K562 (cell line): Measurements from ENCODE around the gene BCAS3. TPM values are rescaled to one million over a fixed set of nuclear protein-coding genes. Genes with fewer than 3 reads are reported as not detected.

Source experiments
- ATAC-seq: fragments of 200-7000 bp; cut with Tn5 transposase; 3 replicates; pipeline ENCODE4 v1.9.1; 2020; ENCODE audit warnings: moderate library complexity
- BruUV-seq: library from RNA; stranded (reverse); fragments of 400-500 nt; replicated peaks from 2 replicates; lab custom pipeline; 2021; lab: Mats Ljungman, UMichigan
- CTCF ChIA-PET: fragments of 300-600 bp; formaldehyde crosslinking; extraction: SDS; loops from one replicate; lab custom pipeline; 2021; ENCODE audit warnings: low intra/inter-chr PET ratio; lab: Yijun Ruan, JAX
- POLR2A ChIA-PET: fragments of 300-600, 350-650 bp; sonication (Branson Sonifier 250); formaldehyde crosslinking; extraction: SDS; loops from one replicate; lab custom pipeline; 2021; ENCODE audit warnings: antibody characterized with exemption, inconsistent platforms; lab: Yijun Ruan, JAX
- DNase-seq, 4 experiments: peaks; one replicate each; pipeline versions ENCODE4 v3.0.0 to v3.0.0-alpha.2; 2011 to 2018; ENCODE audit warnings: low spot score in 3 of 4, mixed read lengths in 3 of 4; ENCODE audit errors: extremely low read depth in 1 of 4
- FAIRE-seq: peaks from 2 replicates; lab custom pipeline; 2011; peaks lifted over from hg19 to GRCh38; lab: Jason Lieb, UNC
- H2AFZ ChIP-seq: 2 replicates; pipeline ENCODE4 v1.6.0; 2011; ENCODE audit warnings: low read depth, low read length, control low read depth, inconsistent platforms
- H3K27ac ChIP-seq: fragments of 200-600 bp; 3 replicates; pipeline ENCODE4 v1.8.0; 2011; ENCODE audit warnings: low read depth, mild to moderate bottlenecking, control low read depth, inconsistent platforms, low read length, moderate library complexity, mixed read lengths; ENCODE audit errors: extremely low read depth
- H3K27me3 ChIP-seq, 2 experiments: fragments of 300-600 bp in 1 of 2; 2 replicates in 1 of 2; 3 replicates in 1 of 2; pipeline versions ENCODE4 v1.6.0 to v1.8.0; 2011; ENCODE audit warnings: inconsistent platforms in 2 of 2, low read length in 2 of 2, mild to moderate bottlenecking in 1 of 2, mixed read lengths in 1 of 2, moderate library complexity in 1 of 2; ENCODE audit not compliant: control insufficient read depth in 2 of 2, insufficient read depth in 2 of 2
- H3K36me3 ChIP-seq: fragments of 300-600 bp; 3 replicates; pipeline ENCODE4 v1.8.0; 2011; ENCODE audit warnings: mild to moderate bottlenecking, low read length, inconsistent platforms; ENCODE audit not compliant: control insufficient read depth, insufficient read depth
- H3K4me1 ChIP-seq, 2 experiments: fragments of 200-600 bp in 1 of 2; replicated peaks in 1 of 2; 2 replicates in 1 of 2; 3 replicates in 1 of 2; pipeline versions ENCODE4 v1.5.1 to v1.8.0; 2011; ENCODE audit warnings: inconsistent platforms in 2 of 2, low read length in 2 of 2, mild to moderate bottlenecking in 1 of 2, mixed read lengths in 1 of 2, moderate library complexity in 1 of 2; ENCODE audit not compliant: control insufficient read depth in 2 of 2, insufficient read depth in 2 of 2
- H3K4me2 ChIP-seq: 2 replicates; pipeline ENCODE4 v1.6.1; 2011; ENCODE audit warnings: low read length, control low read depth, inconsistent platforms, mixed read lengths; ENCODE audit not compliant: insufficient read depth
- H3K4me3 ChIP-seq: fragments of 200-600 bp; sonication (generic), shearing (Covaris generic); 2 replicates; pipeline ENCODE4 v1.5.1; 2016; ENCODE audit warnings: control low read depth, inconsistent platforms
- H3K79me2 ChIP-seq: fragments of 200-600 bp; 3 replicates; pipeline ENCODE4 v1.8.0; 2011; ENCODE audit warnings: low read length, inconsistent platforms; ENCODE audit not compliant: control insufficient read depth, insufficient read depth
- H3K9ac ChIP-seq, 2 experiments: 2 replicates each; pipeline versions ENCODE4 v1.6.0 to v1.6.1; 2011; ENCODE audit warnings: low read depth in 2 of 2, low read length in 2 of 2, control low read depth in 1 of 2, inconsistent platforms in 1 of 2, mild to moderate bottlenecking in 1 of 2, mixed read lengths in 1 of 2; ENCODE audit not compliant: insufficient read depth in 1 of 2
- H3K9me1 ChIP-seq: one replicate; pipeline ENCODE4 v1.6.0; 2011; ENCODE audit warnings: inconsistent platforms, mild to moderate bottlenecking, low read length, moderate library complexity; ENCODE audit not compliant: control insufficient read depth, insufficient read depth
- H3K9me3 ChIP-seq: replicated peaks from 2 replicates; pipeline ENCODE4 v1.5.1; 2011; ENCODE audit warnings: low read depth, low read length, inconsistent platforms; ENCODE audit not compliant: control insufficient read depth, insufficient read depth
- H4K20me1 ChIP-seq: replicated peaks from 2 replicates; pipeline ENCODE4 v1.6.1; 2011; ENCODE audit warnings: low read length, inconsistent platforms, mixed read lengths; ENCODE audit not compliant: control insufficient read depth, insufficient read depth
- DIDO1 ChIP-seq: fragments of 450-650 bp; IDR thresholded peaks from 2 replicates; pipeline ENCODE4 v1.6.1; 2016; ENCODE audit warnings: low read depth, missing biosample characterization, missing genetic modification characterization
- TCF3 ChIP-seq: sonication (generic); formaldehyde crosslinking; IDR thresholded peaks from 2 replicates; pipeline ENCODE4 v1.4.0; 2020; ENCODE audit warnings: mild to moderate bottlenecking, missing genetic modification reagents
- TSC22D4 ChIP-seq: fragments of 450-650 bp; IDR thresholded peaks from 2 replicates; pipeline ENCODE4 v1.6.1; 2016; ENCODE audit warnings: missing genetic modification characterization, missing biosample characterization, control low read depth
- WGBS: fragments of 100-300 bp; shearing (Covaris generic); methylation state at CpG from one replicate; pipeline ENCODE4 v1.1.6; 2016; ENCODE audit warnings: low coverage, mixed read lengths; ENCODE audit not compliant: insufficient coverage; ENCODE audit errors: missing lambda C conversion rate; 5-methylcytosine and 5-hydroxymethylcytosine counted together
- in situ Hi-C: fragments of 300-500 bp; cut with MboI; formaldehyde crosslinking; loops from 4 replicates; pipeline ENCODE4 v1.15.0; 2018; ENCODE audit warnings: inconsistent platforms, mixed read lengths
- intact Hi-C: fragments of 100-400 bp; cut with micrococcal nuclease; formaldehyde crosslinking; loops from 2 replicates; pipeline ENCODE4 v1.14.2; 2022
- polyA plus RNA-seq, 8 experiments: library from polyadenylated mRNA; depleted of rRNA in 4 of 8; stranded (reverse) in 5 of 8; unstranded in 3 of 8; fragments of >200 nt; fragmentation: Nextera tagmentation in 2 of 8; fragmentation: Illumina TruSeq in 1 of 8; extraction: Ambion mirVana in 2 of 8; extraction: Trizol in 1 of 8; gene quantifications; 2 replicates each; pipeline versions ENCODE4 v1.2.1 to v1.2.3, GENCODE V29; 2011 to 2014; ENCODE audit warnings: inconsistent platforms in 1 of 8, missing spikeins in 1 of 8
- total RNA-seq, 7 experiments: library from RNA; depleted of rRNA in 6 of 7; stranded (reverse); fragments of >200 nt in 6 of 7; fragmentation: Illumina TruSeq in 2 of 7; extraction: Trizol in 2 of 7; gene quantifications; 2 replicates each; pipeline versions ENCODE4 v1.2.1 to v1.2.3, GENCODE V29; 2011 to 2021; ENCODE audit warnings: low replicate concordance in 1 of 7
- TF ChIP-seq, protein P1 (sequence below): fragments of 250-450 bp; sonication (Bioruptor Pico); IDR thresholded peaks from 2 replicates; pipeline ENCODE4 v1.5.0; 2022; ENCODE audit warnings: mild to moderate bottlenecking
- TF ChIP-seq, protein P2 (sequence below): fragments of 200-800 bp; sonication (Bioruptor generic); IDR thresholded peaks from 2 replicates; pipeline ENCODE4 v1.6.1; 2017; ENCODE audit warnings: missing genetic modification characterization, missing compliant biosample characterization
- TF ChIP-seq, protein P3 (sequence below): fragments of 200-800 bp; sonication (Bioruptor generic); IDR thresholded peaks from 2 replicates; pipeline ENCODE4 v1.6.1; 2017; ENCODE audit warnings: missing genetic modification characterization, missing compliant biosample characterization

Gene BCAS3
- total and polyA plus RNA-seq, 9 of the 15 experiments (the other 6 are each of a cell fraction or from before 2014, with no cell fraction given): 1.9 to 5.5 (median 3.5) TPM

DNA sequence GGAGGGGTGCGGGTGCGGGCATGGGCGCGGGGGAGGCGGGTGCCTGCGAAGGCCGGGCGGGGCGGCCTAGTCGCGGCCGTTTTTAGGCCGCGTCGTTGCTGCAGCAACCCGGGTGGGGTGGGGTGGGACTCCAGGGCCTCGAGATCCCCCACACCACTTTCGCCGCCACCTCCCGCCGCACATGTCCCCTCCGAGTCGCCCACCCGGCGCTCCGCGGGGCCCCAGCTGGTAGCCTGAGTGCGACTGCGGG lies 733.3 kb downstream of the BCAS3 start:
- Histone ChIP-seq H3K27ac (no peak overlapping the region), H3K4me1 (peaks cover 0 to 35% of the 10 kb centered on the region in 2 experiments; a peak in 2 of 5 replicates), H3K79me2 (no peaks in the 10 kb centered on the region), H3K36me3 (no peaks in the 10 kb centered on the region), H3K4me3 (no peak overlapping the region), H3K4me2 (no peak overlapping the region), H3K9me3 (no peaks in the 10 kb centered on the region), H3K27me3 (peaks cover 10 to 27% of the 10 kb centered on the region in 2 experiments; a peak in 3 of 5 replicates), H3K9me1 (no peaks in the 10 kb centered on the region), H3K9ac (no peak overlapping the region), H2AFZ (no peak overlapping the region), H4K20me1 (no peaks in the 10 kb centered on the region)
- DNase-seq: no peak
- no CpG with 5 or more reads among the region's 29 CpGs for WGBS
- FAIRE-seq: no peak
- BruUV-seq: no TSS peak
- in situ Hi-C loops: no loop called here
- CTCF ChIA-PET: no interaction called here
- intact Hi-C loops: loop anchor here (10.0 kb wide), 1 partner anchor 424 kb away; no protein-coding TSS in a partner anchor
- POLR2A ChIA-PET: no interaction called here
- TF ChIP-seq TSC22D4 (no peak), DIDO1 (tag) (no peak), TCF3 (no peak)
- TF ChIP-seq, protein P1, sequence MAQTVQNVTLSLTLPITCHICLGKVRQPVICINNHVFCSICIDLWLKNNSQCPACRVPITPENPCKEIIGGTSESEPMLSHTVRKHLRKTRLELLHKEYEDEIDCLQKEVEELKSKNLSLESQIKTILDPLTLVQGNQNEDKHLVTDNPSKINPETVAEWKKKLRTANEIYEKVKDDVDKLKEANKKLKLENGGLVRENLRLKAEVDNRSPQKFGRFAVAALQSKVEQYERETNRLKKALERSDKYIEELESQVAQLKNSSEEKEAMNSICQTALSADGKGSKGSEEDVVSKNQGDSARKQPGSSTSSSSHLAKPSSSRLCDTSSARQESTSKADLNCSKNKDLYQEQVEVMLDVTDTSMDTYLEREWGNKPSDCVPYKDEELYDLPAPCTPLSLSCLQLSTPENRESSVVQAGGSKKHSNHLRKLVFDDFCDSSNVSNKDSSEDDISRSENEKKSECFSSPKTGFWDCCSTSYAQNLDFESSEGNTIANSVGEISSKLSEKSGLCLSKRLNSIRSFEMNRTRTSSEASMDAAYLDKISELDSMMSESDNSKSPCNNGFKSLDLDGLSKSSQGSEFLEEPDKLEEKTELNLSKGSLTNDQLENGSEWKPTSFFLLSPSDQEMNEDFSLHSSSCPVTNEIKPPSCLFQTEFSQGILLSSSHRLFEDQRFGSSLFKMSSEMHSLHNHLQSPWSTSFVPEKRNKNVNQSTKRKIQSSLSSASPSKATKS (CRISPR knock-in tag): no peak
- TF ChIP-seq, protein P2, sequence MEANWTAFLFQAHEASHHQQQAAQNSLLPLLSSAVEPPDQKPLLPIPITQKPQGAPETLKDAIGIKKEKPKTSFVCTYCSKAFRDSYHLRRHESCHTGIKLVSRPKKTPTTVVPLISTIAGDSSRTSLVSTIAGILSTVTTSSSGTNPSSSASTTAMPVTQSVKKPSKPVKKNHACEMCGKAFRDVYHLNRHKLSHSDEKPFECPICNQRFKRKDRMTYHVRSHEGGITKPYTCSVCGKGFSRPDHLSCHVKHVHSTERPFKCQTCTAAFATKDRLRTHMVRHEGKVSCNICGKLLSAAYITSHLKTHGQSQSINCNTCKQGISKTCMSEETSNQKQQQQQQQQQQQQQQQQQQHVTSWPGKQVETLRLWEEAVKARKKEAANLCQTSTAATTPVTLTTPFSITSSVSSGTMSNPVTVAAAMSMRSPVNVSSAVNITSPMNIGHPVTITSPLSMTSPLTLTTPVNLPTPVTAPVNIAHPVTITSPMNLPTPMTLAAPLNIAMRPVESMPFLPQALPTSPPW: no peak
- TF ChIP-seq, protein P3, sequence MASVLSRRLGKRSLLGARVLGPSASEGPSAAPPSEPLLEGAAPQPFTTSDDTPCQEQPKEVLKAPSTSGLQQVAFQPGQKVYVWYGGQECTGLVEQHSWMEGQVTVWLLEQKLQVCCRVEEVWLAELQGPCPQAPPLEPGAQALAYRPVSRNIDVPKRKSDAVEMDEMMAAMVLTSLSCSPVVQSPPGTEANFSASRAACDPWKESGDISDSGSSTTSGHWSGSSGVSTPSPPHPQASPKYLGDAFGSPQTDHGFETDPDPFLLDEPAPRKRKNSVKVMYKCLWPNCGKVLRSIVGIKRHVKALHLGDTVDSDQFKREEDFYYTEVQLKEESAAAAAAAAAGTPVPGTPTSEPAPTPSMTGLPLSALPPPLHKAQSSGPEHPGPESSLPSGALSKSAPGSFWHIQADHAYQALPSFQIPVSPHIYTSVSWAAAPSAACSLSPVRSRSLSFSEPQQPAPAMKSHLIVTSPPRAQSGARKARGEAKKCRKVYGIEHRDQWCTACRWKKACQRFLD (CRISPR knock-in tag): no peak
- no peak for ATAC-seq
